T47D (cell line): ENCODE measurements around the gene TMEM61.

Experiments
- DNase-seq, 2 experiments: peaks; one replicate each; pipeline versions ENCODE4 v3.0.0 to v3.0.0-alpha.2; 2011 to 2012; ENCODE audit warnings: low read depth in 1 of 2, low spot score in 1 of 2
- JUND ChIP-seq: IDR thresholded peaks from 2 replicates; pipeline ENCODE4 v1.6.1; 2012; ENCODE audit warnings: low read depth
- in situ Hi-C: cut with HindIII; loops from 2 replicates; pipeline ENCODE4 v1.10.0; 2016; ENCODE audit warnings: low sequenced_read_pairs, low pct_unique_long_range_greater_than_20kb

Gene TMEM61

GRCh38 chr1:54993140-54993539 is 12.7 kb downstream of the TMEM61 start:
- TF ChIP-seq JUND: no peak
- no peak for DNase-seq
- in situ Hi-C loops: no loop called here

- no peak for DNase-seq
- in situ Hi-C loops: no loop called here
- no peak for TF ChIP-seq JUND
These were observed 14.0 kb downstream of the TMEM61 start for GRCh38 chr1:54994355-54994990.

- in situ Hi-C loops: no loop called here
- no peak for DNase-seq
- no peak for TF ChIP-seq JUND
These were observed 14.8 kb downstream of the TMEM61 start for GRCh38 chr1:54995013-54995760.

- no peak for TF ChIP-seq JUND
- in situ Hi-C loops: no loop called here
- DNase-seq: no peak
These were observed 15.4 kb downstream of the TMEM61 start for GRCh38 chr1:54995835-54996234.

GRCh38 chr1:54996359-54996868 is 16.0 kb downstream of the TMEM61 start:
- no peak for TF ChIP-seq JUND
- in situ Hi-C loops: no loop called here
- DNase-seq: peak; percentile 83 to 86

- no peak for TF ChIP-seq JUND
- in situ Hi-C loops: no loop called here
- DNase-seq: no peak
These were observed 16.7 kb downstream of the TMEM61 start for GRCh38 chr1:54996869-54997710.

GRCh38 chr1:54997711-54997986 is 17.2 kb downstream of the TMEM61 start:
- TF ChIP-seq JUND: no peak
- no peak for DNase-seq
- in situ Hi-C loops: no loop called here

- no peak for DNase-seq
- no peak for TF ChIP-seq JUND
- in situ Hi-C loops: no loop called here
These were observed 17.7 kb downstream of the TMEM61 start for GRCh38 chr1:54998100-54998499.

GRCh38 chr1:54998677-54999076 is 18.2 kb downstream of the TMEM61 start, which contains the start of gene BSND:
Gene BSND (plus strand): TSS chr1:54998933. CDS start chr1:54999187, 254 bp downstream.
- in situ Hi-C loops: no loop called here
- no peak for TF ChIP-seq JUND
- no peak for DNase-seq

- no peak for TF ChIP-seq JUND
- DNase-seq: no peak
- in situ Hi-C loops: no loop called here
These were observed 20.0 kb downstream of the TMEM61 start for GRCh38 chr1:55000110-55001085.

- in situ Hi-C loops: no loop called here
- TF ChIP-seq JUND: no peak
These were observed 20.9 kb downstream of the TMEM61 start for GRCh38 chr1:55001311-55001710.

GRCh38 chr1:55002686-55003085 is 22.3 kb downstream of the TMEM61 start:
- TF ChIP-seq JUND: no peak
- in situ Hi-C loops: no loop called here
- no peak for DNase-seq

More at GRCh38 chr1:55001311-55001710, 20.9 kb downstream of the TMEM61 start:
- DNase-seq: no peak
